Measurements from ENCODE around the gene TAF1C. TPM values are rescaled to one million over a fixed set of nuclear protein-coding genes. Genes with fewer than 3 reads are reported as not detected.

The TAF1C gene
- total and polyA plus RNA-seq, 2 of the 8 experiments (the other 6 are each of a cell fraction or from before 2014, with no cell fraction given): 44.6 to 63.8 TPM

DNA sequence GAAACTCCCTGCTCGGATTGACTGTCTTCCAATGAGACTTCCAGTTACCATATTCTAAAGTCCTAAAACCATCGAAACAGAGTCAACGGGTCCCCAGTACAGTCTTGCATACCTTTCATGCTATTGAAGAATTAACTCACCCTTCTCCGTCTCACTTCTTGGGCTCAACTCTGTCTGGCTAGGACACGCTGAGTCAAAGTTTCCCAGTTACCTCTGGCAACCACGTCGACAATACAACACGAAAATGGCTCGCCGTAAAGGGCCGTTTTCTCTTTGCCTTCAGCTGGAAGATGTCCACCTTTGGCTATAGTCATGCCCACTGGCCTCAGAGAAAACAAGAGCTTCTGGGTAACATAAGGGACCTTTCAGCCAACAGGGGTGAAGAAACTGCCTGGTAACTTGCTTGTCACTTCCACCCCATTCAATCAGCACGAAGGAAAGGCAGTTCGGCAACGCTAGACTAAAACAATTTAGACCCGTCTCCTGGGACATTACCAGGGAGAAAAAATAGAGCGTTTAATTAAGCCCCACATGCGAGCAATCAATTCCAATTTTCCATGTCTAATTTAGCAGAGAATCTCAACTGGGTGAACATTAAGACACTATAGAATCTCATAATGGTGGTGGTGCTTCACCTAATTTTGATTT, 31.4 kb upstream of the TAF1C start:
- no peak overlapping the region for H3K9ac ChIP-seq (replicated peaks in 1 of 4; ENCODE audit: extremely low read depth in 1 of 4, low read depth in 3 of 4, low read length in 3 of 4)
- no peak for FAIRE-seq
- POLR2A ChIA-PET (ENCODE audit: partially characterized antibody): interaction anchor here (0.9 to 1.1 kb wide), 2 partner anchors 24 to 196 kb away, joined by 3 read pairs; no protein-coding TSS in a partner anchor

More for the DNA sequence above, 31.4 kb upstream of the TAF1C start:
- H4K5ac ChIP-seq (ENCODE audit: insufficient read length, low read depth, low read length): no peak overlapping the region
- H2BK12ac ChIP-seq (ENCODE audit: low read depth, low read length): no peak overlapping the region
- no peak overlapping the region for H3K18ac ChIP-seq (ENCODE audit: extremely low read depth, low read length)
- H3K56ac ChIP-seq (replicated peaks; ENCODE audit: insufficient read length, low read depth, low read length): no peak overlapping the region
- no peak overlapping the region for H3K4me3 ChIP-seq (ENCODE audit: extremely low read depth in 1 of 4, insufficient read depth in 2 of 4, low read depth in 3 of 4, low read length in 4 of 4)
- 93% methylated on average over 17 of the region's 17 CpGs; no CpG with 5 or more reads in 1 of the 2 experiments for WGBS, 2 experiments (ENCODE audit: extremely low coverage in 1 of 2, insufficient coverage in 1 of 2, insufficient read length in 1 of 2, insufficient replicate concordance in 2 of 2, low coverage in 1 of 2, low lambda C conversion rate in 2 of 2, missing lambda C conversion rate in 1 of 2)
- H3K27ac ChIP-seq (ENCODE audit: low read depth, low read length): no peak overlapping the region
- H2BK120ac ChIP-seq (replicated peaks; ENCODE audit: low read depth, low read length): no peak overlapping the region
- no peaks in the 10 kb centered on the region for H3K36me3 ChIP-seq (ENCODE audit: control insufficient read depth in 2 of 4, insufficient read depth in 4 of 4, low read length in 3 of 4)
- no peaks in the 10 kb centered on the region for H3K27me3 ChIP-seq (replicated peaks in 1 of 4; ENCODE audit: control insufficient read depth in 3 of 4, extremely low read depth in 1 of 4, insufficient read depth in 3 of 4, low read length in 3 of 4)
- no peak overlapping the region for H4K91ac ChIP-seq (replicated peaks; ENCODE audit: insufficient read length, low read length)
- no peak overlapping the region for H3K14ac ChIP-seq (ENCODE audit: insufficient read length)
- H3K23ac ChIP-seq (ENCODE audit: insufficient read length): no peak overlapping the region
- peak; percentile 59; the same call in 1 of the 2 replicates for TF ChIP-seq RFX5 (IDR thresholded peaks at IDR 0.05; ENCODE audit: borderline replicate concordance, low read depth, low read length)
- TF ChIP-seq USF2 (IDR thresholded peaks at IDR 0.05; ENCODE audit: low read length): no peak
- no peak for DNase-seq (ENCODE audit: low read depth in 1 of 2, low spot score in 2 of 2)
- H3K4me1 ChIP-seq (replicated peaks in 1 of 4; ENCODE audit: control insufficient read depth in 3 of 4, insufficient read depth in 4 of 4, low read length in 3 of 4): peaks cover 0 to 3% (median 1%) of the 10 kb centered on the region in 4 experiments; a peak in 3 of 7 replicates
- H3K4me2 ChIP-seq (ENCODE audit: insufficient read depth in 1 of 2, low read depth in 2 of 2, low read length in 2 of 2): no peak overlapping the region
- H3K9me3 ChIP-seq (ENCODE audit: insufficient read depth in 2 of 2, low read depth in 1 of 2, low read length in 1 of 2): no peaks in the 10 kb centered on the region
- H3K79me2 ChIP-seq (ENCODE audit: control insufficient read depth in 1 of 2, insufficient read depth in 2 of 2, low read length in 2 of 2): no peaks in the 10 kb centered on the region
- no peak overlapping the region for H2BK15ac ChIP-seq (ENCODE audit: low read length)
- no peak overlapping the region for H4K8ac ChIP-seq (ENCODE audit: extremely low read depth, insufficient read depth, low read length)
- H2AFZ ChIP-seq (ENCODE audit: low read length): no peak overlapping the region
- H2BK20ac ChIP-seq (ENCODE audit: low read length): no peak overlapping the region
- H3K79me1 ChIP-seq (ENCODE audit: low read depth, low read length): no peaks in the 10 kb centered on the region
- CTCF ChIA-PET (ENCODE audit: partially characterized antibody): interaction anchor here (0.5 to 1.0 kb wide), 3 partner anchors 43 to 90 kb away, joined by 3 to 5 read pairs (median 3); no protein-coding TSS in a partner anchor
- H3K23me2 ChIP-seq (ENCODE audit: low read depth, low read length): no peaks in the 10 kb centered on the region
- no peak overlapping the region for H3K4ac ChIP-seq (replicated peaks; ENCODE audit: insufficient read length, low read depth, low read length)
- no peak overlapping the region for H2AK5ac ChIP-seq (ENCODE audit: low read depth, low read length)
- no peak overlapping the region for H2BK5ac ChIP-seq (ENCODE audit: low read depth, low read length)
- no peaks in the 10 kb centered on the region for H4K20me1 ChIP-seq (replicated peaks in 1 of 2; ENCODE audit: control insufficient read depth in 1 of 2, insufficient read depth in 2 of 2, low read length in 2 of 2)
